NOMO-1 (cell line): ENCODE measurements around the gene BOLA1.
"Not testable (repeated sequence)": the region's sequence is repeated elsewhere in the genome, so short reads cannot be mapped to it uniquely, and the experiment has no call there.

ENCODE experiments used
- DNase-seq, 2 experiments: peaks; one replicate each; lab custom pipeline; 2025; ENCODE audit not compliant: unreplicated experiment in 2 of 2; lab: John Stamatoyannopoulos, UW

Gene BOLA1

DNA sequence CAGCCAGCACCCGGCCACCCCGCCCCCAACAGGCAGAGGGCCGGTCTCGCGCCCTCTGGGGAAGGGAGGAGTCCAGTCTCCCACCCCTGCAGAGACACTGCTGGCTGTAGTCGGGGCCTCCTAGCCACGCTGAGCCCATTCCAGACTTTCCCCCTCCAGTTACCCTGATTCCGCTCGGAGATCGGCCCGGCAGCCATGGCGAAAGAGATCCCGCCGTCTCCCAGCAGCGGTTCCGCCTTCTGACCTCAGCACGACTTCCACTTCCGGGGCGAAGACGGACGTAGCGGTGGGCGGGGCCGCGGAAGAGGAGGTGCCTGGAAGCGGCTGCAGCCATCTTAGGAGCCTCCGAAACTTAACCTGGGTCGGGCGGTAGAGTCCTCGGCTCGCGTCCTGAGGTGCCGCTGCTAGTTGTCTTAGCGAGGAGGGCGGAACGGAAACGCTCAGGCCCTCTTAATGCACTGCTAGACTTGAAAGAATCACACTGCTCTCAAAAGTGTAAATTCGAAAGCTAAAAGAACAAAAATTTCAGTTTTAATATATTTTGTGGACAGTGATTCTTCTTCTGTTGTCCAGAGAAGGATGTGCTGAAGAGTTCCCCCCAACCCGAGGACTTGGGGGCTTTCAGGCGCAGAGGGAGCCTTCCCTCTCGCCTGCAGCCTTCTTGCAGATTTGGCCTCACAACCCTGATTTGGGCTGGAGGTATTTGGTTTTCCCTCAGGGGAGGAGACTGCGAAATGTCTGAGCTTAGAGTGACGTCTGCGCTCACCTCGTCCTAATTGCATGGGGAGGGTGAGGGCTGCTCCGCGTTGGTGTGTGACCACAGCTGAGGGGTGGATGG lies 28.4 kb downstream of the BOLA1 start, which contains the start of gene SF3B4:
TSS of gene SF3B4 (minus strand) at position 241 of the 838 bp plus-strand sequence. CDS start at position 197, 44 bp downstream.
- peak; percentile 92 to 96 for DNase-seq

- peak in 1 of 2 experiments; percentile 18 for DNase-seq
Observed at GRCh38 chr1:149928401-149928724, 29.0 kb downstream of the BOLA1 start.

GRCh38 chr1:149929856-149930255 lies 30.5 kb downstream of the BOLA1 start:
- no peak for DNase-seq

- DNase-seq = peak; percentile 68 to 78
Observed at GRCh38 chr1:149931212-149931790, 31.9 kb downstream of the BOLA1 start.

GRCh38 chr1:149932474-149932873 lies 33.1 kb downstream of the BOLA1 start:
- DNase-seq = no peak

DNA sequence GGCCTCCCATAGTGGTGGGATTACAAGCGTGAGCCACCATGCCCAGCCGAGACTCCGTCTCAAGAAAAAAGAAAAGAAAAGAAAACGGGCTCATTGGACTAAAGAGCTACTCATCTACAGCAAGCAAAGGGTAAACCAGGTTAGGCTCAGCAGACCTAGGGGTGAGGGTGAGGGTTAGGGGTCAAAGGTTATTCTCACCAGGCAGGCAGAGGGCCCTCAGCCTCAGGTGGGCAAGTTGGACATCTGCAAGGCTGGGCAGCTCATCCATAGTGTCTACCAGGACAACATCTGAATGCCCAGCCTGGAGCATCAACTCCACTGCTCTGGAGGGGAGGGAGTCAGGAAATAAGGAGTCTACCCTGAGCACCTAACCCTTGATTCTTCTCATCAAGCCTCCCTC lies 33.8 kb downstream of the BOLA1 start:
- DNase-seq = no peak

- no peak for DNase-seq
Observed at GRCh38 chr1:149934356-149934755, 35.0 kb downstream of the BOLA1 start.

GRCh38 chr1:149936170-149936991 lies 37.0 kb downstream of the BOLA1 start, which contains the start of gene MTMR11:
Gene MTMR11, minus strand, starts transcription at chr1:149936879. Its CDS starts 232 bp downstream, at chr1:149936647.
- DNase-seq = no peak

GRCh38 chr1:149936992-149937705 lies 37.8 kb downstream of the BOLA1 start:
- no peak for DNase-seq

DNA sequence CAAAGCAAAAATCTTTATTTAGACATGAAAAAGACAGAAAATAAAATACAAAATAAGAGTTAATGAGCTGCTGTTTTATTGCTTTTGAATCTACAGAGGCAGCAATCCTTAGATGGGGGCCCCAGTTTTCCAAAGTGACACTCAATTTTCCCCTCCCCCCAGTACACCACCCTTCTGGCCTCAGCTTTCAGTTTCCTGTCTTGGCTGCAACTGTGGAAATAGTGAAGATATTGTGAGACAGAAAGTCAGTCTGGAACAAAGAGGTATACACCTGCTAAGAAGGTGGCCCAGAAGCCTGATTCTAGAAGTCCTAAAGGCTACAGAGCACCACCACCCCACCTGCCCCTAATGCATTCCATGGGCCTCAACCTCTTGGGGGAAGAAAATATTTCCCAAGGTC lies 38.4 kb downstream of the BOLA1 start:
- no peak for DNase-seq

DNA sequence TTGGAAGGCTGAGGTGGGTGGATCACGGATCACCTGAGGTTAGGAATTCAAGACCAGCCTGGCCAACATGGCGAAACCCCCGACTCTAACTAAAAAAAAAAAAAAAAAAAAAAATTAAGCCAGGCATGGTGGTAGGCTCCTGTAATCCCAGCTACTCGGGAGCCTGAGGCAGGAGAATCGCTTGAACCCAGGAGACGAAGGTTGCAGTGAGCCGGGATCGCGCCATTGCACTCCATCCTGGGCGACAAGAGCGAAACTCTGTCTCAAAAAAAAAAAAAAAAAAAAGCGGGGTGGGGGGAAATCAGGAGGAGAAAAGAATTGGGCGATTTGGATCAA lies 39.3 kb downstream of the BOLA1 start:
- not testable (repeated sequence) for DNase-seq

GRCh38 chr1:149940427-149940826 lies 41.1 kb downstream of the BOLA1 start:
- DNase-seq = no peak

DNA sequence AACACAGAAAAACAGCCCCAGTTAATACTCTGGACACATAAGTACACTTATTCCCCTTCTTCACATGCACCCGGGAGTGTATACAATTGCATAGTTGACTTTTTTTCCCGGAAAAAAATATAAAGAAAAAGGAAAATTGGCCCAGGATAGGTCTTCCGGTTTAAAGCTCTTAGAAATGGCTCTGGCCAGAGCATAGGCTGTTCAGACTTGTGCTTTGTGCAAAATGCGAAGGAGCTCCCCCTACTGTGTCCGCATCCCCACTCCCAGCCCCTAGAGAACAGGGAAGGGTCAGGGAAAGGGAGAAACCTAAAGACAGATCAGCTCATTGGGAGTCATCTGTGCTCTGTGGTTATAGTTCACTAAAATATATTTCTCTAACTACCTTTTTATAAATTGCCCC lies 42.8 kb downstream of the BOLA1 start:
- no peak for DNase-seq

GRCh38 chr1:149942885-149943284 lies 43.5 kb downstream of the BOLA1 start:
- DNase-seq = no peak

GRCh38 chr1:149945206-149945605 lies 45.8 kb downstream of the BOLA1 start:
- no peak for DNase-seq

DNA sequence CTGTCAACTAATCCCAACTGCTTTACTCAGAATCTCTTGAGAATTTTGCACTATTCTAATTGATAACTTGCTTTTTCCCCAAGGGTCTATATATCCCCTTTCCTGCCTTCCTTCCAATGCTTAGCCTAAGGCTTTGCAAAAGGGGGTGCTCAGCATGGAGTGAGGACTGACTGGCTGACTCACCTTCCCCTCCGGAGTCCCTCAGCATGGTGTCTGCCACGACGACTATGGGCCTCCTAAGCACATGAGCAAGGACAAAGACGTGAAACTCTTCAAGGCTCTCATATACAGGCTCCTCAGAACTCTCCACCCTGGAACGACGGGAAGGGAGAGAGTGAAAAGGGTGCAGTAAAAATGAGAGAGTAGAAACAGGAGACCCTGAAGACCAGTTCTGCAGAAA lies 50.5 kb downstream of the BOLA1 start:
- DNase-seq = no peak
